H1 (cell line): ENCODE results near the gene MINAR1. TPM values are rescaled to one million over a fixed set of nuclear protein-coding genes. Genes with fewer than 3 reads are reported as not detected.

ENCODE experiments used
- SIN3A ChIP-seq, 2 experiments: IDR thresholded peaks in 1 of 2; conservative IDR thresholded peaks in 1 of 2; 2 replicates each; pipeline ENCODE4 v1.6.1; 2011 to 2012; ENCODE audit warnings: low read length in 2 of 2, improper control_type of control experiment in 1 of 2, low read depth in 1 of 2, mild to moderate bottlenecking in 1 of 2
- polyA plus RNA-seq, 7 experiments: library from polyadenylated mRNA; depleted of rRNA in 3 of 7; stranded (reverse) in 5 of 7; unstranded in 2 of 7; fragments of >200 nt in 5 of 7; fragments of 200-250 nt in 2 of 7; gene quantifications; 1 replicate in 5 of 7; 2 replicates in 1 of 7; 4 replicates in 1 of 7; pipeline versions ENCODE4 v1.2.1 to v1.2.3, GENCODE V29; 2011 to 2013; ENCODE audit warnings: missing spikeins in 2 of 7, mixed read lengths in 2 of 7
- total RNA-seq: library from RNA; stranded (reverse); fragmentation: NEBNext Ultra II Directional; extraction: Animal tissue kit (Norgen Biotek cat#: 25700); gene quantifications from 2 replicates; pipeline ENCODE4 v1.2.1, GENCODE V29; 2021
- TF ChIP-seq, protein P1 (sequence below): fragments of 300-600 bp; sonication (generic); IDR thresholded peaks from 2 replicates; pipeline ENCODE4 v1.7.1; 2012; ENCODE audit warnings: low read length, moderate library complexity, mild to moderate bottlenecking, inconsistent platforms; ENCODE audit not compliant: insufficient replicate concordance

MINAR1 gene
- total and polyA plus RNA-seq, 2 of the 8 experiments (the other 6 are each of a cell fraction or from before 2014, with no cell fraction given), result 0.17 to 0.67 TPM

- TF ChIP-seq, protein P1, sequence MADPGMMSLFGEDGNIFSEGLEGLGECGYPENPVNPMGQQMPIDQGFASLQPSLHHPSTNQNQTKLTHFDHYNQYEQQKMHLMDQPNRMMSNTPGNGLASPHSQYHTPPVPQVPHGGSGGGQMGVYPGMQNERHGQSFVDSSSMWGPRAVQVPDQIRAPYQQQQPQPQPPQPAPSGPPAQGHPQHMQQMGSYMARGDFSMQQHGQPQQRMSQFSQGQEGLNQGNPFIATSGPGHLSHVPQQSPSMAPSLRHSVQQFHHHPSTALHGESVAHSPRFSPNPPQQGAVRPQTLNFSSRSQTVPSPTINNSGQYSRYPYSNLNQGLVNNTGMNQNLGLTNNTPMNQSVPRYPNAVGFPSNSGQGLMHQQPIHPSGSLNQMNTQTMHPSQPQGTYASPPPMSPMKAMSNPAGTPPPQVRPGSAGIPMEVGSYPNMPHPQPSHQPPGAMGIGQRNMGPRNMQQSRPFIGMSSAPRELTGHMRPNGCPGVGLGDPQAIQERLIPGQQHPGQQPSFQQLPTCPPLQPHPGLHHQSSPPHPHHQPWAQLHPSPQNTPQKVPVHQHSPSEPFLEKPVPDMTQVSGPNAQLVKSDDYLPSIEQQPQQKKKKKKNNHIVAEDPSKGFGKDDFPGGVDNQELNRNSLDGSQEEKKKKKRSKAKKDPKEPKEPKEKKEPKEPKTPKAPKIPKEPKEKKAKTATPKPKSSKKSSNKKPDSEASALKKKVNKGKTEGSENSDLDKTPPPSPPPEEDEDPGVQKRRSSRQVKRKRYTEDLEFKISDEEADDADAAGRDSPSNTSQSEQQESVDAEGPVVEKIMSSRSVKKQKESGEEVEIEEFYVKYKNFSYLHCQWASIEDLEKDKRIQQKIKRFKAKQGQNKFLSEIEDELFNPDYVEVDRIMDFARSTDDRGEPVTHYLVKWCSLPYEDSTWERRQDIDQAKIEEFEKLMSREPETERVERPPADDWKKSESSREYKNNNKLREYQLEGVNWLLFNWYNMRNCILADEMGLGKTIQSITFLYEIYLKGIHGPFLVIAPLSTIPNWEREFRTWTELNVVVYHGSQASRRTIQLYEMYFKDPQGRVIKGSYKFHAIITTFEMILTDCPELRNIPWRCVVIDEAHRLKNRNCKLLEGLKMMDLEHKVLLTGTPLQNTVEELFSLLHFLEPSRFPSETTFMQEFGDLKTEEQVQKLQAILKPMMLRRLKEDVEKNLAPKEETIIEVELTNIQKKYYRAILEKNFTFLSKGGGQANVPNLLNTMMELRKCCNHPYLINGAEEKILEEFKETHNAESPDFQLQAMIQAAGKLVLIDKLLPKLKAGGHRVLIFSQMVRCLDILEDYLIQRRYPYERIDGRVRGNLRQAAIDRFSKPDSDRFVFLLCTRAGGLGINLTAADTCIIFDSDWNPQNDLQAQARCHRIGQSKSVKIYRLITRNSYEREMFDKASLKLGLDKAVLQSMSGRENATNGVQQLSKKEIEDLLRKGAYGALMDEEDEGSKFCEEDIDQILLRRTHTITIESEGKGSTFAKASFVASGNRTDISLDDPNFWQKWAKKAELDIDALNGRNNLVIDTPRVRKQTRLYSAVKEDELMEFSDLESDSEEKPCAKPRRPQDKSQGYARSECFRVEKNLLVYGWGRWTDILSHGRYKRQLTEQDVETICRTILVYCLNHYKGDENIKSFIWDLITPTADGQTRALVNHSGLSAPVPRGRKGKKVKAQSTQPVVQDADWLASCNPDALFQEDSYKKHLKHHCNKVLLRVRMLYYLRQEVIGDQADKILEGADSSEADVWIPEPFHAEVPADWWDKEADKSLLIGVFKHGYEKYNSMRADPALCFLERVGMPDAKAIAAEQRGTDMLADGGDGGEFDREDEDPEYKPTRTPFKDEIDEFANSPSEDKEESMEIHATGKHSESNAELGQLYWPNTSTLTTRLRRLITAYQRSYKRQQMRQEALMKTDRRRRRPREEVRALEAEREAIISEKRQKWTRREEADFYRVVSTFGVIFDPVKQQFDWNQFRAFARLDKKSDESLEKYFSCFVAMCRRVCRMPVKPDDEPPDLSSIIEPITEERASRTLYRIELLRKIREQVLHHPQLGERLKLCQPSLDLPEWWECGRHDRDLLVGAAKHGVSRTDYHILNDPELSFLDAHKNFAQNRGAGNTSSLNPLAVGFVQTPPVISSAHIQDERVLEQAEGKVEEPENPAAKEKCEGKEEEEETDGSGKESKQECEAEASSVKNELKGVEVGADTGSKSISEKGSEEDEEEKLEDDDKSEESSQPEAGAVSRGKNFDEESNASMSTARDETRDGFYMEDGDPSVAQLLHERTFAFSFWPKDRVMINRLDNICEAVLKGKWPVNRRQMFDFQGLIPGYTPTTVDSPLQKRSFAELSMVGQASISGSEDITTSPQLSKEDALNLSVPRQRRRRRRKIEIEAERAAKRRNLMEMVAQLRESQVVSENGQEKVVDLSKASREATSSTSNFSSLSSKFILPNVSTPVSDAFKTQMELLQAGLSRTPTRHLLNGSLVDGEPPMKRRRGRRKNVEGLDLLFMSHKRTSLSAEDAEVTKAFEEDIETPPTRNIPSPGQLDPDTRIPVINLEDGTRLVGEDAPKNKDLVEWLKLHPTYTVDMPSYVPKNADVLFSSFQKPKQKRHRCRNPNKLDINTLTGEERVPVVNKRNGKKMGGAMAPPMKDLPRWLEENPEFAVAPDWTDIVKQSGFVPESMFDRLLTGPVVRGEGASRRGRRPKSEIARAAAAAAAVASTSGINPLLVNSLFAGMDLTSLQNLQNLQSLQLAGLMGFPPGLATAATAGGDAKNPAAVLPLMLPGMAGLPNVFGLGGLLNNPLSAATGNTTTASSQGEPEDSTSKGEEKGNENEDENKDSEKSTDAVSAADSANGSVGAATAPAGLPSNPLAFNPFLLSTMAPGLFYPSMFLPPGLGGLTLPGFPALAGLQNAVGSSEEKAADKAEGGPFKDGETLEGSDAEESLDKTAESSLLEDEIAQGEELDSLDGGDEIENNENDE, result no peak
- TF ChIP-seq SIN3A (conservative IDR thresholded peaks at IDR 0.05 in 1 of 2, IDR thresholded peaks at IDR 0.05 in 1 of 2; ENCODE audit: low read depth in 1 of 2, low read length in 2 of 2), result no peak
These were observed 35.3 kb upstream of the MINAR1 start (continued) for GRCh38 chr15:79396850-79397249.
